K562 (cell line): Measurements from ENCODE around the gene C19orf67. TPM values are rescaled to one million over a fixed set of nuclear protein-coding genes. Genes with fewer than 3 reads are reported as not detected.

Experiments
- ATF7 ChIP-seq: fragments of 450-650 bp; IDR thresholded peaks from 2 replicates; pipeline ENCODE4 v1.7.1; 2014; ENCODE audit warnings: mild to moderate bottlenecking, moderate library complexity
- CHD1 ChIP-seq: fragments of 200-600 bp; sonication (generic); IDR thresholded peaks from one replicate; pipeline ENCODE4 v1.6.1; 2012; ENCODE audit warnings: mild to moderate bottlenecking, moderate library complexity, low read length, inconsistent platforms
- CHD2 ChIP-seq: IDR thresholded peaks from 2 replicates; pipeline ENCODE4 v1.6.1; 2011; ENCODE audit warnings: low read depth, low read length
- ESRRA ChIP-seq: fragments of 450-650 bp; IDR thresholded peaks from 2 replicates; pipeline ENCODE4 v1.6.1; 2014; ENCODE audit warnings: low read depth, mild to moderate bottlenecking, moderate library complexity, borderline replicate concordance
- FOS ChIP-seq: IDR thresholded peaks from 3 replicates; pipeline ENCODE4 v1.6.1; 2011; ENCODE audit not compliant: insufficient read length; ENCODE audit errors: extremely low read depth
- HMBOX1 ChIP-seq: sonication (generic); IDR thresholded peaks from 2 replicates; pipeline ENCODE4 v1.6.1; 2016
- KLF6 ChIP-seq: fragments of 250-450 bp; sonication (Bioruptor Pico); IDR thresholded peaks from 2 replicates; pipeline ENCODE4 v1.4.0; 2020; ENCODE audit warnings: mild to moderate bottlenecking, moderate library complexity, borderline replicate concordance
- MEF2A ChIP-seq: IDR thresholded peaks from 2 replicates; pipeline ENCODE4 v1.6.1; 2011; ENCODE audit warnings: low read depth, mild to moderate bottlenecking, low read length, moderate library complexity; ENCODE audit not compliant: control insufficient read depth
- MLLT1 ChIP-seq, 2 experiments: fragments of 450-650 bp; IDR thresholded peaks; 2 replicates each; pipeline ENCODE4 v1.6.1; 2016
- MYC ChIP-seq, 2 experiments: fragments of 250-450 bp in 1 of 2; sonication (Bioruptor Pico) in 1 of 2; IDR thresholded peaks; 2 replicates each; pipeline versions ENCODE4 v1.5.1 to v1.6.1; 2012 to 2021; ENCODE audit warnings: low read depth in 2 of 2, borderline replicate concordance in 1 of 2, improper control_type of control experiment in 1 of 2, low read length in 1 of 2, mild to moderate bottlenecking in 1 of 2, moderate library complexity in 1 of 2
- NR2C1 ChIP-seq, 2 experiments: fragments of 450-650 bp; IDR thresholded peaks; 2 replicates each; pipeline ENCODE4 v1.6.1; 2017; ENCODE audit warnings: mild to moderate bottlenecking in 2 of 2, antibody characterized with exemption in 1 of 2, inconsistent platforms in 1 of 2, missing compliant biosample characterization in 1 of 2, missing genetic modification characterization in 1 of 2
- PKNOX1 ChIP-seq: fragments of 450-650 bp; IDR thresholded peaks from 2 replicates; pipeline ENCODE4 v1.6.1; 2016
- PTTG1 ChIP-seq: fragments of 450-650 bp; IDR thresholded peaks from 2 replicates; pipeline ENCODE4 v1.6.1; 2016; ENCODE audit warnings: low read depth, mild to moderate bottlenecking, missing genetic modification characterization, missing compliant biosample characterization
- RBFOX2 ChIP-seq: fragments of 200-400 bp; formaldehyde crosslinking; IDR thresholded peaks from 2 replicates; pipeline ENCODE4 v1.6.1; 2017; ENCODE audit warnings: low read depth, mild to moderate bottlenecking, low read length, moderate library complexity
- RFX1 ChIP-seq: fragments of 450-650 bp; IDR thresholded peaks from 2 replicates; pipeline ENCODE4 v1.6.1; 2016; ENCODE audit warnings: mild to moderate bottlenecking, moderate library complexity
- TFAP4 ChIP-seq: sonication (generic); formaldehyde crosslinking; IDR thresholded peaks from 2 replicates; pipeline ENCODE4 v1.8.0; 2022; ENCODE audit warnings: missing genetic modification reagents, mild to moderate bottlenecking, moderate library complexity, borderline replicate concordance
- ZMIZ1 ChIP-seq, 2 experiments: fragments of 150-350 bp in 1 of 2; IDR thresholded peaks; 2 replicates each; pipeline ENCODE4 v1.6.1; 2012 to 2016; ENCODE audit warnings: low read depth in 2 of 2, low read length in 2 of 2, mild to moderate bottlenecking in 1 of 2, moderate library complexity in 1 of 2
- ZNF24 ChIP-seq: fragments of 450-650 bp; IDR thresholded peaks from 2 replicates; pipeline ENCODE4 v1.6.1; 2016
- ZNF589 ChIP-seq: fragments of 200-800 bp; sonication (Bioruptor generic); IDR thresholded peaks from 2 replicates; pipeline ENCODE4 v1.6.1; 2016; ENCODE audit warnings: low read depth, missing genetic modification characterization, missing compliant biosample characterization
- polyA plus RNA-seq, 8 experiments: library from polyadenylated mRNA; depleted of rRNA in 4 of 8; stranded (reverse) in 5 of 8; unstranded in 3 of 8; fragments of >200 nt; fragmentation: Nextera tagmentation in 2 of 8; fragmentation: Illumina TruSeq in 1 of 8; extraction: Ambion mirVana in 2 of 8; extraction: Trizol in 1 of 8; gene quantifications; 2 replicates each; pipeline versions ENCODE4 v1.2.1 to v1.2.3, GENCODE V29; 2011 to 2014; ENCODE audit warnings: inconsistent platforms in 1 of 8, missing spikeins in 1 of 8
- total RNA-seq, 7 experiments: library from RNA; depleted of rRNA in 6 of 7; stranded (reverse); fragments of >200 nt in 6 of 7; fragmentation: Illumina TruSeq in 2 of 7; extraction: Trizol in 2 of 7; gene quantifications; 2 replicates each; pipeline versions ENCODE4 v1.2.1 to v1.2.3, GENCODE V29; 2011 to 2021; ENCODE audit warnings: low replicate concordance in 1 of 7

Gene C19orf67
- total and polyA plus RNA-seq, 9 of the 15 experiments (the other 6 are each of a cell fraction or from before 2014, with no cell fraction given) = 0.29 to 1.8 (median 0.51) TPM; not detected in 3

GRCh38 chr19:14117668-14118164 is 32.1 kb upstream of the C19orf67 start, which contains the start of gene PRKACA (continued):
- no peak for TF ChIP-seq HMBOX1
- TF ChIP-seq KLF6 (CRISPR knock-in tag) = no peak
- no peak for TF ChIP-seq ZNF589
- peak; percentile 99 for TF ChIP-seq PKNOX1
- no peak for TF ChIP-seq MEF2A
- TF ChIP-seq ZMIZ1 (IDR thresholded peaks at IDR 0.05; ENCODE audit: low read depth in 2 of 2, low read length in 2 of 2) = no peak
- no peak for TF ChIP-seq PTTG1 (tag)
- peak; percentile 37; the same call in 1 of the 2 replicates for TF ChIP-seq ESRRA
- no peak for TF ChIP-seq NR2C1 (IDR thresholded peaks at IDR 0.05)
- TF ChIP-seq NR2C1 (tag; IDR thresholded peaks at IDR 0.05) = 0 out of 2 replicates have a peak, but pooled peaks have one; percentile 6
- TF ChIP-seq FOS = peak; percentile 98
- peak in 1 of 2 experiments; percentile 98; a peak in 2 of 4 replicates for TF ChIP-seq MLLT1 (IDR thresholded peaks at IDR 0.05)
- TF ChIP-seq RBFOX2 = peak; percentile 39
- TF ChIP-seq CHD2 = peak; percentile 94
- no peak for TF ChIP-seq CHD1
- no peak for TF ChIP-seq ZNF24
- peak; percentile 59 for TF ChIP-seq ATF7
- peak; percentile 96 for TF ChIP-seq TFAP4 (CRISPR knock-in tag)
- TF ChIP-seq MYC (IDR thresholded peaks at IDR 0.05; ENCODE audit: low read depth, low read length) = 0 out of 2 replicates have a peak, but pooled peaks have one; percentile 6
- no peak for TF ChIP-seq MYC (CRISPR knock-in tag; IDR thresholded peaks at IDR 0.05; ENCODE audit: borderline replicate concordance, low read depth)
- no peak for TF ChIP-seq RFX1
